ENCODE results near the gene VKORC1L1. TPM values are rescaled to one million over a fixed set of nuclear protein-coding genes. Genes with fewer than 3 reads are reported as not detected.
"Not testable (repeated sequence)": the region's sequence is repeated elsewhere in the genome, so short reads cannot be mapped to it uniquely, and the experiment has no call there.

The VKORC1L1 gene
- total RNA-seq, 1 donor from 2014 or later: 31.0 TPM

GRCh38 chr7:65937296-65937695 is 64.4 kb downstream of the VKORC1L1 start:
- Mint-ChIP-seq H3K36me3 (ENCODE audit: low read depth) (peaks cover 8% of the 10 kb centered on the region), H3K27ac (no peak overlapping the region), H3K4me3 (no peak overlapping the region), H3K27me3 (no peaks in the 10 kb centered on the region), H3K4me1 (peaks cover 2% of the 10 kb centered on the region), H3K9me3 (no peaks in the 10 kb centered on the region)
- no peak for DNase-seq
- intact Hi-C loops (cut with micrococcal nuclease): no loop called here

GRCh38 chr7:65938336-65938895 is 65.5 kb downstream of the VKORC1L1 start:
- Mint-ChIP-seq H3K27me3 (no peaks in the 10 kb centered on the region), H3K36me3 (ENCODE audit: low read depth) (peaks cover 8% of the 10 kb centered on the region), H3K4me3 (no peak overlapping the region), H3K27ac (no peak overlapping the region), H3K4me1 (peaks cover 2% of the 10 kb centered on the region), H3K9me3 (no peaks in the 10 kb centered on the region)
- DNase-seq: no peak
- intact Hi-C loops (cut with micrococcal nuclease): no loop called here

- H3K36me3 Mint-ChIP-seq (ENCODE audit: low read depth); DNase-seq; H3K27me3 Mint-ChIP-seq; H3K4me1 Mint-ChIP-seq; H3K27ac Mint-ChIP-seq; H3K9me3 Mint-ChIP-seq; H3K4me3 Mint-ChIP-seq; intact Hi-C loops (cut with micrococcal nuclease): not testable (repeated sequence)
These were observed 72.9 kb downstream of the VKORC1L1 start for GRCh38 chr7:65945787-65946186.

- no peaks in the 10 kb centered on the region for H3K27me3 Mint-ChIP-seq
- H3K36me3 Mint-ChIP-seq (ENCODE audit: low read depth): no peaks in the 10 kb centered on the region
- intact Hi-C loops (cut with micrococcal nuclease): no loop called here
- H3K4me3 Mint-ChIP-seq: no peak overlapping the region
- no peak for DNase-seq
- no peak overlapping the region for H3K27ac Mint-ChIP-seq
- H3K4me1 Mint-ChIP-seq: no peaks in the 10 kb centered on the region
- H3K9me3 Mint-ChIP-seq: no peaks in the 10 kb centered on the region
These were observed 74.0 kb downstream of the VKORC1L1 start for GRCh38 chr7:65946904-65947303.

GRCh38 chr7:65951837-65952578 is 79.1 kb downstream of the VKORC1L1 start:
- Mint-ChIP-seq H3K27me3 (no peaks in the 10 kb centered on the region), H3K4me3 (no peak overlapping the region), H3K4me1 (no peaks in the 10 kb centered on the region), H3K36me3 (ENCODE audit: low read depth) (peaks cover 17% of the 10 kb centered on the region), H3K9me3 (no peaks in the 10 kb centered on the region), H3K27ac (no peak overlapping the region)
- no peak for DNase-seq
- intact Hi-C loops (cut with micrococcal nuclease): no loop called here

- H3K27me3 Mint-ChIP-seq: no peaks in the 10 kb centered on the region
- intact Hi-C loops (cut with micrococcal nuclease): no loop called here
- peaks cover 22% of the 10 kb centered on the region for H3K36me3 Mint-ChIP-seq (ENCODE audit: low read depth)
- DNase-seq: no peak
- no peak overlapping the region for H3K4me3 Mint-ChIP-seq
- no peaks in the 10 kb centered on the region for H3K9me3 Mint-ChIP-seq
- no peak overlapping the region for H3K27ac Mint-ChIP-seq
- no peaks in the 10 kb centered on the region for H3K4me1 Mint-ChIP-seq
These were observed 80.3 kb downstream of the VKORC1L1 start for GRCh38 chr7:65953001-65953720.

GRCh38 chr7:65953890-65954450 is 81.1 kb downstream of the VKORC1L1 start:
- H3K36me3 Mint-ChIP-seq (ENCODE audit: low read depth): peaks cover 28% of the 10 kb centered on the region
- DNase-seq: no peak
- intact Hi-C loops (cut with micrococcal nuclease): no loop called here
- no peaks in the 10 kb centered on the region for H3K27me3 Mint-ChIP-seq
- H3K4me3 Mint-ChIP-seq: no peak overlapping the region
- no peak overlapping the region for H3K27ac Mint-ChIP-seq
- no peaks in the 10 kb centered on the region for H3K4me1 Mint-ChIP-seq
- no peaks in the 10 kb centered on the region for H3K9me3 Mint-ChIP-seq

GRCh38 chr7:65955718-65956117 is 82.8 kb downstream of the VKORC1L1 start:
- no peak overlapping the region for H3K27ac Mint-ChIP-seq
- no peak overlapping the region for H3K4me3 Mint-ChIP-seq

GRCh38 chr7:65960351-65961074 is 87.6 kb downstream of the VKORC1L1 start:
- Mint-ChIP-seq H3K36me3 (ENCODE audit: low read depth) (peaks cover 48% of the 10 kb centered on the region), H3K27me3 (no peaks in the 10 kb centered on the region), H3K27ac (no peak overlapping the region), H3K4me1 (no peaks in the 10 kb centered on the region), H3K9me3 (no peaks in the 10 kb centered on the region), H3K4me3 (no peak overlapping the region)
- intact Hi-C loops (cut with micrococcal nuclease): no loop called here
- DNase-seq: no peak

More at GRCh38 chr7:65955718-65956117, 82.8 kb downstream of the VKORC1L1 start:
- H3K36me3 Mint-ChIP-seq (ENCODE audit: low read depth): peaks cover 41% of the 10 kb centered on the region
- no peaks in the 10 kb centered on the region for H3K27me3 Mint-ChIP-seq
- no peak for DNase-seq
- H3K4me1 Mint-ChIP-seq: no peaks in the 10 kb centered on the region
- intact Hi-C loops (cut with micrococcal nuclease): no loop called here
- H3K9me3 Mint-ChIP-seq: no peaks in the 10 kb centered on the region

- Mint-ChIP-seq H3K36me3 (ENCODE audit: low read depth) (peaks cover 56% of the 10 kb centered on the region), H3K27me3 (no peaks in the 10 kb centered on the region), H3K27ac (no peak overlapping the region), H3K9me3 (no peaks in the 10 kb centered on the region), H3K4me1 (no peaks in the 10 kb centered on the region), H3K4me3 (no peak overlapping the region)
- DNase-seq: no peak
- intact Hi-C loops (cut with micrococcal nuclease): no loop called here
These were observed 89.2 kb downstream of the VKORC1L1 start for GRCh38 chr7:65962033-65962432.

GRCh38 chr7:65964671-65965070 is 91.8 kb downstream of the VKORC1L1 start:
- intact Hi-C loops (cut with micrococcal nuclease); H3K27ac Mint-ChIP-seq; DNase-seq; H3K4me1 Mint-ChIP-seq; H3K9me3 Mint-ChIP-seq; H3K4me3 Mint-ChIP-seq; H3K27me3 Mint-ChIP-seq: not testable (repeated sequence)
- H3K36me3 Mint-ChIP-seq (ENCODE audit: low read depth): peaks cover 55% of the 10 kb centered on the region

- no peaks in the 10 kb centered on the region for H3K4me1 Mint-ChIP-seq
- intact Hi-C loops (cut with micrococcal nuclease): no loop called here
- H3K27ac Mint-ChIP-seq: no peak overlapping the region
- H3K27me3 Mint-ChIP-seq: no peaks in the 10 kb centered on the region
- DNase-seq: no peak
- H3K36me3 Mint-ChIP-seq (ENCODE audit: low read depth): peaks cover 56% of the 10 kb centered on the region
- H3K9me3 Mint-ChIP-seq: no peaks in the 10 kb centered on the region
- no peak overlapping the region for H3K4me3 Mint-ChIP-seq
These were observed 93.3 kb downstream of the VKORC1L1 start for GRCh38 chr7:65966146-65966545.

GRCh38 chr7:65967361-65968155 is 94.7 kb downstream of the VKORC1L1 start:
- no peak for DNase-seq
- H3K27me3 Mint-ChIP-seq: no peaks in the 10 kb centered on the region
- H3K4me1 Mint-ChIP-seq: no peaks in the 10 kb centered on the region
- no peak overlapping the region for H3K27ac Mint-ChIP-seq
- H3K4me3 Mint-ChIP-seq: no peak overlapping the region
- H3K36me3 Mint-ChIP-seq (ENCODE audit: low read depth): peaks cover 64% of the 10 kb centered on the region
- intact Hi-C loops (cut with micrococcal nuclease): no loop called here
- H3K9me3 Mint-ChIP-seq: no peaks in the 10 kb centered on the region
